KOPT-K1 (cell line): ENCODE measurements around the gene PITPNC1.
"Not testable (repeated sequence)": the region's sequence is repeated elsewhere in the genome, so short reads cannot be mapped to it uniquely, and the experiment has no call there.

Experiments
- H3K27ac ChIP-seq: fragments of 200-600 bp; sonication (generic); 2 replicates; pipeline ENCODE4 v1.5.1; 2016; ENCODE audit warnings: antibody characterized with exemption, mild to moderate bottlenecking, low read depth, low read length; ENCODE audit not compliant: poor library complexity, severe bottlenecking
- H3K36me3 ChIP-seq: fragments of 200-600 bp; sonication (generic); 2 replicates; pipeline ENCODE4 v1.5.1; 2017; ENCODE audit warnings: antibody characterized with exemption, mild to moderate bottlenecking, low read length, moderate library complexity; ENCODE audit not compliant: insufficient read depth
- H3K9me3 ChIP-seq: fragments of 200-600 bp; sonication (generic); 2 replicates; pipeline ENCODE4 v1.5.1; 2017; ENCODE audit warnings: antibody characterized with exemption, low read length, mild to moderate bottlenecking; ENCODE audit not compliant: insufficient read depth, poor library complexity, severe bottlenecking

PITPNC1 gene

DNA sequence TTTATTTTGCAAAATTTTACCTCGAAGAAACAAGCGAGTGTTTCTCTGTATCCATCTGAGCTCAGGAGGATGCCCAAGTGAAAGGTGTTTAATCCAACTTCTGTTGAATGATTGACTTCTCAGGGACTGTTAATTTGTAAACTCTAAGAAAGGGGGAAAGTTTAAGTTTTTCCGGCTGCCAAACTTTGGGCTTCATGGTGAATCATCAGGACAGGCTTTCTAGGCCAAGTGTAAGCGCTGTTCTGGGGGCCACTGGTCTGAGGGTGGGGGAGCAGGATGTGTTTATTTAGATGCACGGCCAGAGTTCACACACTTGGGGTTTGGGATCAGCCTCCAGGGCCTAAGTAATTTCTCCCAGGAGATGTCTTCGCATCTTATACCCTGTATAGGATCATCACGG lies 110.4 kb downstream of the PITPNC1 start:
- H3K27ac ChIP-seq: no peak overlapping the region
- no peaks in the 10 kb centered on the region for H3K9me3 ChIP-seq
- H3K36me3 ChIP-seq: no peaks in the 10 kb centered on the region

DNA sequence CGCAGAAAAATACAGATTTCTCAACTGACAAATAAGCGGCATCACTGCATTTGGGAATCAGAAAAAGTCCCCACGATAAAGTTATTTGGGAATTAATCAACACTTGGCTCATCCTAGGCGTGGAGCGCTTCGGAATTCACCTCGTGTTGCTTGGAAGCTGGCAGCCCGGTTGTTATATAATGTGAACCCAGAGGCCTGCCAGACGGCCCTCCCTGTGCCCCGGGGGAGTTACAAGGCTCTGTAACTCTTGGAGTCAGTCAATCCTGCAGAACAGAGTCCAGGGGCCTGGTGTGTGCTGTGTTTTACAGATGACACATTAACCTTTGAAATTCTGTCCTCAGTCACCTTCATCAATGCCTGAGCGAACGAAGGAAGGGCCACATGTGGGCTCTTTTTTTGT lies 111.1 kb downstream of the PITPNC1 start:
- Histone ChIP-seq H3K9me3 (no peaks in the 10 kb centered on the region), H3K27ac (no peak overlapping the region), H3K36me3 (no peaks in the 10 kb centered on the region)

DNA sequence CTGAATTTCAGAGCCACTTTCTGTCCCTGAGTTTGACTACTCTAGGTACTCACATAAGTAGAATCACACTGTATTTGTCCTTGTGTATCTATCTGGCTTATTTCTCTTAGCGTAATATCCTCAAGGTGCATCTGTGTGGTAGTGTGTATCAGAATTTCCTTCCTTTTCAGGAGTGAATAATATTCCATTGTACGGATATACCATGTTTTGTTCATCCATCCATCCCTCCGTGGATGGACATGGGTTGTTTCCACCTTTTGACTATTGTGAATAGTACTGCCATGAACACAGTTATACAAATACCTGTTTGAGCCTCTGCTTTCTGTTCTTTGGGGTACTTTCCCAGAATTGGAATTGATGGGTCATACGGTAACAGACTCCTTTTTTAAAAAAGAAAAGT lies 111.7 kb downstream of the PITPNC1 start:
- H3K27ac ChIP-seq: no peak overlapping the region
- H3K36me3 ChIP-seq: no peaks in the 10 kb centered on the region
- H3K9me3 ChIP-seq: no peaks in the 10 kb centered on the region

- H3K36me3 ChIP-seq: no peaks in the 10 kb centered on the region
- H3K27ac ChIP-seq: no peak overlapping the region
- H3K9me3 ChIP-seq: no peaks in the 10 kb centered on the region
These were observed 112.2 kb downstream of the PITPNC1 start for GRCh38 chr17:67489273-67489672.

- Histone ChIP-seq H3K27ac (no peak overlapping the region), H3K36me3 (no peaks in the 10 kb centered on the region), H3K9me3 (no peaks in the 10 kb centered on the region)
These were observed 113.4 kb downstream of the PITPNC1 start for GRCh38 chr17:67490471-67490870.

DNA sequence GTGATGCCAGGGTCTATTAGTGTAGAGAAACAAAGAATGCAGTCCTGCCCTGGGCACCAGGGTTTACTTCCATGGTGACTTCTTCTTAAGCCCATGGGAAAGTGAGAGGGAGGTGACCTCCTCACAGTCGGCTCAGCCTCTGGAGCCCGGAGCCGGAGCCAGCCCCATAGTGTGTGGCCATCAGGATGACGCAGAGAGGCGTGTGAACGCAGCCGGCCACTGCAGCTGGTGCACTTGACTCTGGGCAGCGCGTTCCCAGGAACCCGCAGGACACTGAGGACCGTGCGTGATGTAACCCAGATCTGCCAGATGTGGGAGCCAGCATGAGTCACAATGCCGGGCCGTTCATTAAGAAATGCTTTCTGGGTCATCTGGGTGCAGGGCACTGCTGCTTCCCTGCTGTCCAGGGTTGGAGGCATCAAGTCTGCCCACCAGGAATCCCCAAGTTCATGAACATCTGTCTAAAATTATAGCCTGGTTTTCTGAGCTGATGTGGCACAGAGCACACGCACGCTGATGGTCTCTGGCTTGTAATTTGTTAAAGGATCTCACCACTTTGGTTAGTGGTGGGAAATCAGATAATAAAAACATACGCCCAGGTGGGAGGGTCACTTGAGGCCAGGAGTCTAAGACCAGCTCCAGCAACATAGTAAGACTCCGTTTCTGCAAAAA lies 114.1 kb downstream of the PITPNC1 start:
- H3K27ac ChIP-seq: no peak overlapping the region
- no peaks in the 10 kb centered on the region for H3K9me3 ChIP-seq
- no peaks in the 10 kb centered on the region for H3K36me3 ChIP-seq

DNA sequence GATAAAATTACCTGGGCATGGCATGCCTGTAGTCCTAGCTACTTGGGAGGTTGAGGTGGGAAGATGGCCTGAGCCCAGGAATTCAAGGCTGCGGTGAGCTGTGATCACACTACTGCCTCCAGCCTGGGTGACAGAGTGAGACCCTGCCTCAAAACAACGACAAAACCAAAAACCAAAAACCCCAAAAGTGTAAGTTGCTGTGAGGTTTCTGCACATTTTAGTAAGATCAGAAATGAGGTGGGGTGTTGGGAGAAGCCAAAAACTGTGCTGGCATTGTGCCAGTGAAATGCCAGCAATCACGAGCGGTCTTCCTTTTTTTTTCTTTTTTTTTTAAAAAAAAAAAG lies 114.6 kb downstream of the PITPNC1 start:
- Histone ChIP-seq H3K27ac (no peak overlapping the region), H3K9me3 (no peaks in the 10 kb centered on the region), H3K36me3 (no peaks in the 10 kb centered on the region)

GRCh38 chr17:67492251-67492740 lies 115.2 kb downstream of the PITPNC1 start:
- Histone ChIP-seq H3K9me3 (no peaks in the 10 kb centered on the region), H3K27ac (no peak overlapping the region), H3K36me3 (no peaks in the 10 kb centered on the region)

DNA sequence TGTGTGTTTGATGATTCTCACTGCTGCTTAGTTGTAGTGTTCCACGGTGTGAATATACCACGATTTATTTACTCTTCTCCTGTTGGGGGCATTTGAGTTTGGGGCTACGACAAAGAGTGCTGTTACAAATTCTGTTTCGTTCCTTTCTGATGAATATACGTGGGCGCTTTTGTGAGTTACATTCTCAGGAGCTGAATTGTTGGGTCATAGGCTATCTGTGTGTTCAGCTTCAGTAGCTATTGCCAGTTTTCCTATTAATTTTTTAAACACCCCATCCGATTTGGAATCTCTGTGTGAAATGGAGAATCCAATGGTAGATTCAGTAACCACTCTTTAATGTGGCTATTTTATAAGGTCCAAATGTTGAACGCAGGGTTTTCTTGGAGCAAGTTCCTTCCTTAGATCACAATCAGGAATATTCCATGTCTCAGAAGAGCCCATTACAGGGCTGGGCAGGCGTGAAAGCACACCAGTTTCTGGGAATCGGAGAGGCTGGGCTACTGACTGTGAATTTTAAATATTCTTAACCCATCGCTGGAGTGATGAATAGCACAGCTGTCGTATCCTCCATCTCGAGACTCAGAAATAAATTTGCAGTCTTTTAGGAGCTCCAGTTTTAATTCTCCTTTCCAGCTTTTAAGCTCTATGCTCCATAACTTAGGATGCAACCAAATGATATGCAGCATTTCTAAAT lies 115.9 kb downstream of the PITPNC1 start:
- H3K27ac ChIP-seq: no peak overlapping the region

GRCh38 chr17:67493812-67494211 lies 116.7 kb downstream of the PITPNC1 start:
- Histone ChIP-seq H3K36me3 (no peaks in the 10 kb centered on the region), H3K27ac (no peak overlapping the region), H3K9me3 (no peaks in the 10 kb centered on the region)

More for the DNA sequence above, 115.9 kb downstream of the PITPNC1 start:
- no peaks in the 10 kb centered on the region for H3K36me3 ChIP-seq
- no peaks in the 10 kb centered on the region for H3K9me3 ChIP-seq

GRCh38 chr17:67495534-67495933 lies 118.5 kb downstream of the PITPNC1 start:
- H3K36me3 ChIP-seq, H3K9me3 ChIP-seq, H3K27ac ChIP-seq: not testable (repeated sequence)

- Histone ChIP-seq H3K9me3 (no peaks in the 10 kb centered on the region), H3K27ac (no peak overlapping the region), H3K36me3 (no peaks in the 10 kb centered on the region)
These were observed 119.2 kb downstream of the PITPNC1 start for GRCh38 chr17:67496286-67496685.

GRCh38 chr17:67499685-67500084 lies 122.6 kb downstream of the PITPNC1 start:
- Histone ChIP-seq H3K9me3 (no peaks in the 10 kb centered on the region), H3K36me3 (no peaks in the 10 kb centered on the region), H3K27ac (no peak overlapping the region)

DNA sequence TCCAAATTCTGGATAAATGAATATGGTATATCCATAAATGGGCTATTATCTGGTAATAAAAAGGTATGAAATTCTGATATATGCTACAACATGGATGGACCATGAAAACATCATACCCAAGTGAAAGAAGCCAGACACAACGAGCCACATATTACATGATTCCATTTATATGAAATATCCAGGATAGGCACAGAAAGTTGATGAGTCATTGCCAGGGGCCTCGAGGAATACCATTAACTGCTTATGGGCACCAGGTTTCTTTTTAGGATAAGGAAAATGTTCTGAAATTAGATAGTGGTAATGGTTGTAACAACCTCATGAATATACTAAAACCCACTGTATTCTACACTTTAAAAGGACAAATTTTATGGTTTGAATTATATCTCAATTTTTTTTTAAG lies 123.2 kb downstream of the PITPNC1 start:
- Histone ChIP-seq H3K36me3 (no peaks in the 10 kb centered on the region), H3K27ac (no peak overlapping the region), H3K9me3 (no peaks in the 10 kb centered on the region)

GRCh38 chr17:67500677-67501300 lies 123.7 kb downstream of the PITPNC1 start:
- no peak overlapping the region for H3K27ac ChIP-seq
- H3K36me3 ChIP-seq: no peaks in the 10 kb centered on the region

GRCh38 chr17:67502151-67502550 lies 125.1 kb downstream of the PITPNC1 start:
- Histone ChIP-seq H3K27ac (no peak overlapping the region), H3K36me3 (no peaks in the 10 kb centered on the region), H3K9me3 (no peaks in the 10 kb centered on the region)

More at GRCh38 chr17:67500677-67501300, 123.7 kb downstream of the PITPNC1 start:
- no peaks in the 10 kb centered on the region for H3K9me3 ChIP-seq
